ENCODE measurements around the gene HSPBP1.
"Not testable (repeated sequence)": the region's sequence is repeated elsewhere in the genome, so short reads cannot be mapped to it uniquely, and the experiment has no call there.

Gene HSPBP1, protein sequence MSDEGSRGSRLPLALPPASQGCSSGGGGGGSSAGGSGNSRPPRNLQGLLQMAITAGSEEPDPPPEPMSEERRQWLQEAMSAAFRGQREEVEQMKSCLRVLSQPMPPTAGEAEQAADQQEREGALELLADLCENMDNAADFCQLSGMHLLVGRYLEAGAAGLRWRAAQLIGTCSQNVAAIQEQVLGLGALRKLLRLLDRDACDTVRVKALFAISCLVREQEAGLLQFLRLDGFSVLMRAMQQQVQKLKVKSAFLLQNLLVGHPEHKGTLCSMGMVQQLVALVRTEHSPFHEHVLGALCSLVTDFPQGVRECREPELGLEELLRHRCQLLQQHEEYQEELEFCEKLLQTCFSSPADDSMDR

DNA sequence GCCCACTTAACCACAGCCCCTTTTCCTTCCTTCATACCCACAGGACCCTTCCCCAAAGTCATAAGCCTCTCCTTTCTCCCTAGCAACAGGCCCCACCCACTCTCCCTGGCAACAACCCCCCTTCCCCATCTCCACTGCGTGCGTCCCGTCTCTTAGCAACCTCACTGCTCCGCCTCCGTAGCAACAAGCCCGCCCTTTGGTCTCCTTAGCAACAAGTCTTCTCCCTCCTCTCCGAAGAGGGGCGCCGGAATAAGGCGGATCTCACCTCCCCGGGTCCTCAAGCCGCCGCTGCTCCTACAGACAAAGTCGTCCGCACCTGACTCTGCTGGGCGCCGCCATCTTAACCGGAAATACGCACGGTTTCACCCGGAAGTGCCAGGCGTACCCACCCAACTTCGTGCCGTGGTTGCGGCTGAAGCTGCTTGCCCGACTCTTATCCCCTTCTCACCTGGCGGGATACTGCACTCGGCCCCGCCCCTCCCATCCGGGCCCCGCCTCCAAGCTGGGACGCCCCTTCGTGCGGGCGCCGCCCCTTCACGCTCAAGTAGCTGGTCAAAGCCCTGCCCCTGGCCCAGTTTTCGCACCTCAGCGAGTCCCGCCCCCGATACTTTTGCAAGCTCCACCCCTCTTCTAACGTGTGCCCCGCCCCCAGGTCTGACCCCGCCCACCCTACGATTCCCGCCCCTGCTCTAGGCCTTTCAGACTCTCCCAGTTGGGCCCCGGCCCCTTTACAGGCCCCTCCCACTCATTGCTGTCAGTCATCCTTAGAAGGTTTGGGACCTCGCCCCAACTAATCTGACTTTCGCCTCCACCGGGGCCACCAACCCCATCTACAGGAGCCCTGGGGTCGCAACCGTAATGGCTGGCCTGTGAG is at the start of gene HSPBP1:
Gene HSPBP1 (minus strand): TSS at position 341 of the 874 bp plus-strand sequence. CDS start 502 bp downstream, outside the sequence.
- peak; percentile 98 for FAIRE-seq

DNA sequence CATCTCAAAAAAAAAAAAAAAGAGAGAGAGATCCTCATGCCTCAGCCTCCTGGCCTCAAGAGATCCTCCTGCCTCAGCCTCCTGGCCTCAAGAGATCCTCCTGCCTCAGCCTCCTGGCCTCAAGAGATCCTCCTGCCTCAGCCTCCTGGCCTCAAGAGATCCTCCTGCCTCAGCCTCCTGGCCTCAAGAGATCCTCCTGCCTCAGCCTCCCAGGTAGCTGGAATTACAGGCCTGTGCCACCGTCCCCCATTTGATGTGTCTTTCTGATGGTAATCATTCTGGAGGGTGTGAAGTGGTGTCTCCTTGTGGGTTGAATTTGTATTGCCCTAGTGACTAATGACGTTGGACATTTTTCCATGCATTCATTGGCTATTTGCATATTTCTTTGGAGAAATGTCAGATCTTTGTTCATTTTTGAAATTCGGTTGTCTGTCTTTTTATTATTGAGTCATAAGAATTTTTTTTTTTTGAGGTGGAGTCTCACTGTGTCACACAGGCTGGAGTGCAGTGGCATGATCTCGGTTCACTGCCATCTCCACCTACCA is 48.9 kb upstream of the HSPBP1 start:
- DNase-seq (ENCODE audit: extremely low spot score, insufficient read length, low read depth); FAIRE-seq: not testable (repeated sequence)

More for the DNA sequence above, at the start of gene HSPBP1:
- DNase-seq (ENCODE audit: extremely low spot score, insufficient read length, low read depth) = peak; percentile 75

DNA sequence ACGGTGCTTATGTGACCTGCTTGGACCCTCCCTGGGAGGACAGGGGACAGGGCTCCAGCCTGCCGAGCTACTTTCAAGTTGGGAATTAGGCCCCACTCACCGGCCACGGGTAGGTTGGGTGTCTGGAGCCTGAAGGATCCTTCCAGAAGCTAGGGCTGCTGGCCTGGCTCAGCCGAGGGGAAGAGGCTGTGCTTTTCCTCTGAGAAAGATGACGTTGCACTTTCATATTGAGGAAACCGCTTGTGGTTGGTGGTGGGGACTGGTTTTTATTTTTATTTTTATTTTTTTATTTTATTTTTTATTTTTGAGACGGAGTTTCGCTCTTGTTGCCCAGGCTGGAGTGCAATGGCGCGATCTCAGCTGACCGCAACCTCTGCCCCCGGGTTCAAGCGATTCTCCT is 45.3 kb upstream of the HSPBP1 start, which contains the start of gene TMEM150B:
Gene TMEM150B (minus strand): TSS at position 170 of the 400 bp plus-strand sequence. CDS start 4,305 bp downstream, outside the sequence.
- FAIRE-seq = no peak
- DNase-seq (ENCODE audit: extremely low spot score, insufficient read length, low read depth) = no peak

DNA sequence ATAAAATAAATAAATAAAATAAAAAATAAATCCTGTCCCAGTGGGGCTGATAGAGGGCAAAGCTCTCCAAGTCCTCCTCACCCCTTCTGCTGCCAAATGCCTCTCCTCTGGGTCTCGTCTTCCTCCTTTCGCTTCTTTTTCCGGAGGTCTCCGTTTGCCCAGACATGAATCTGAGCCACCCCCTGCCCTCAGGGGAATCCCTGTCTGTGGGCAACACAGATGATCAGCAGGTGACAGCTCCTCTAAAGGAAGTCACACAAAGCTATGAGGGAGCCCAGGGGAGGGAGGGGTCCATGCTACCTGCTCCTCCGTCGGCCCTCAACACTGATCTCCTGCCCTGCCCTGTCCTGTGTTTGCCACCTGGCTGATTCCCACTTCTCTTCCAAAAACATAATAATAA is 44.8 kb upstream of the HSPBP1 start:
- no peak for DNase-seq (ENCODE audit: extremely low spot score, insufficient read length, low read depth)
- FAIRE-seq = no peak

DNA sequence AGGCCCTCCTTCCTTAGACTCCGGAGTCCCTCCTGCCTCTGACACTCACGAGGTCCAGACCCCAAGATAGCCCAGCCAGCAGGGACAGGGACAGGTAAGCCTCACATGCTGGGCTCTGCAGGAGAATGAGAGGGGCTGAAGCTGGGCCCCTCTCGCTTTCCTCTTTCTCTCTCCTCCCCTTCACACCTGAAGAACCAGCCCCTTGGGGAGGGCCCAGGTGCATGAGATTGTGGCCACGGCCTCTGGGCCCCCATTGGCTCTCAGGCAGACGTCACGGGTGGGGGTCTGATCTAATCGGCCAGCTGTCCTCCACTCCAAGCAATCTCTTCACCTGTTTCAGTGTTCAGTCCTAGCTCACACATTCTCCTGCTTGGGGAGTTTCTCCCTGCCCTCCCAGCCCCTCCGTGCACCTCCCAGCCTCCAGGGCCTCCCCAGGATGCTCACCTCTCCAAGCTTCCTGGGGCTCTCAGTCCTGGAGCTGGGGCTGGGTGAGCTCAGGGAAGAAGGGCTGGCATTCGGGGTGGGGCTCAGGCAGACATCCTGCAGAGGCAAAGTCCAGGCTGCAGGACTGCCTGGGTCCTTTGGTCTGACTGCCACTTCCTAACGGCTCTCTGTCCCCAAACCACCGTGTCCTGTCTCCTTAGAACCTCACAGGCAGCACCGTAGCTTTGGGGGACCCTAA is 42.4 kb upstream of the HSPBP1 start:
- FAIRE-seq (no peak), DNase-seq (ENCODE audit: extremely low spot score, insufficient read length, low read depth) (no peak)

DNA sequence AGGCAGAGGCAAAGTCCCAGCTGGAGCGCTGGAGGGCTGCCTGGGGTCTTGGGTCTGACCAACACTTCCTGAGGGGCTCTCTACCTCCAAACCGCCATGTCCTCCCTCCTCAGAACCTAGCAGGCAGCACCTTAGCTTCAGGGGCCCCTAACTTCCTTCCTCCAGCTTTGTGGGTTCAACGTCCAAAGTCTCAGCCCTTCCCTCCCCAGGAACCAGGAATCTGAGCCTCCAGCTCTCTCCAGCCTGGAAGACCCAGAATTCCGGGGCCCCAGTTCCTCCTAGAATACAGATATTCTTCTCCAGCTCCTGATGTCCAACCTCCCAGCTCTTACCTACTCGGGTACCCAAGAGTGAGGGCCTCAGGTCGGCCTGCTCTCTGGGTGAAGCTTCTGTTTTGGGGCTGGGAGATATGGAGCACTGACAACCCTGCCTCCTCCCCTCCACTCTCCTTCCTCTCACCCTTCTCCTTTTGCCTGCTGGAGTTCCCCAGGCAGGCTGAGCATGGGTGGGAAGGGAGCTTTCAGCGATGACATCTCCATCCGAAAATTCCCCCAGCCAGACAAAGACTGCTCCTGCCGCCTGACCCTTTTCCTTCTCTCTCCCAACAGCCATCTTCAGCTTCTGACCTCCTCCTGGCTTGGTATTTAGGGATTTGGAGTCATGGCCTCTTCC is 41.7 kb upstream of the HSPBP1 start:
- DNase-seq (ENCODE audit: extremely low spot score, insufficient read length, low read depth) (no peak), FAIRE-seq (no peak)

DNA sequence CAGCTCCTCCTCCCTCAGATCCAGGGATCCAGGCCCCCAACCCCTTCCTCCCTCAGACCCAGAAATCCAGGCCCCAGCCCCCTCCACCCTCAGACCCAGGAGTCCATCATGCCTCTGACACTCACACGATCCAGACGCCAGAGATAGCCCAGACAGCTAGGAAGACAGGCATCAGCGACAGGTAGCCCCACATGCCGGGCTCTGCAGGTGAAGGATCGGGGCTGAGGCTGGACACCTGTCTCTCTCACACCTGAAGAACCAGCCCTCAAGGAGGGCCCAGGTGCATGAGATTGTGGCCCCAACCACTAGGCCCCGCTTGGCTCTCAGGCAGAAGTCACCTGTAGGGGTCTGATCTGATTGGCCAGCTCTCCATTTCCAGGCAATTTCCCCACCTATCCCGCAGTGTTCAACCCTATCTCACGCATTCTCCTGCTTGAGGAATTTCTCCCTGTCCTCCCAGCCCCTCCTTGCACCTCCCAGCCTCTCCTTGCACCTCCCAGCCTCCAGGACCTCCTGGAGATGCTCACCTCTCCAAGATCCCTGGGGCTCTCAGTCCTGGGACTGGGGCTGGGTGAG is 41.0 kb upstream of the HSPBP1 start:
- DNase-seq (ENCODE audit: extremely low spot score, insufficient read length, low read depth) (no peak), FAIRE-seq (no peak)

DNA sequence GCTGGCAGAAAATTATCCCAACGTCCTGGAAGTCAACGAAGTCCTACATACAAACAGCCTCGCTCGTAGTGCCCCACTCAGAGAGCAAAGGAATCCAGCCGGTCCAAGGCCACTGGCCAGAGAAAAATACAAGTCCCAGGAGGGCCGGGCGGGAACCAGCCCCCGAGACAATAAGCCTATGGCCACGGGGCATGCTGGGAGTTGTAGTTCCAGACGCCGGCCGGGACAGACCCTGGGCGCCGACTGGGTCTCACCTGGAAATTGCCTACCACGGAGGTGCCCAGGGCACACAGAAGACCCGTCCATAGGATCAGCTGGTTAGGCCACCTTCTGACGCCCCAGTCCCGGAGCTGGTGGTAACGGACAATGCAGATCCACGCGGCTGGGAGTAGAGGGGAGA is 39.9 kb upstream of the HSPBP1 start:
- no peak for DNase-seq (ENCODE audit: extremely low spot score, insufficient read length, low read depth)
- FAIRE-seq = no peak

DNA sequence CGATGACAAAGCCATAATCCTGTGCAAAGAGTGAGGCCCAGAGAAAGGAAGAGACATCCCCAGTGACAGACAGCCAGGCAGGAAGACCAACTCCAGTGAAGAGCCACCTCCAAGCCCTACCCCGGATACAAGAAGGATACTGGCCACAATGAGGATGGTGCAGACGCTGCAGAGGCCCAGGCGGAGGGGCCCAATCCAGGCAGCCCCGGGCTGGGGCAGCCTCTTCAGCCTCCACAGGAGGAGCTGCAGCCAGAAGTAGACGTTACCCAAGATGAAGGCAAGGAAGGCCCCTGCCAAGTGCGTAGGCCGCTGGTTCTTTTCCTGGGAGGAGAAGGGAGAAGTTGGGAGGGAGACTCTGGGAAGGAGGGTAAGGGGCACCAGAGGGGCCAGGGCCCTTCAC is 36.7 kb upstream of the HSPBP1 start:
- DNase-seq (ENCODE audit: extremely low spot score, insufficient read length, low read depth) = no peak
- FAIRE-seq = no peak

DNA sequence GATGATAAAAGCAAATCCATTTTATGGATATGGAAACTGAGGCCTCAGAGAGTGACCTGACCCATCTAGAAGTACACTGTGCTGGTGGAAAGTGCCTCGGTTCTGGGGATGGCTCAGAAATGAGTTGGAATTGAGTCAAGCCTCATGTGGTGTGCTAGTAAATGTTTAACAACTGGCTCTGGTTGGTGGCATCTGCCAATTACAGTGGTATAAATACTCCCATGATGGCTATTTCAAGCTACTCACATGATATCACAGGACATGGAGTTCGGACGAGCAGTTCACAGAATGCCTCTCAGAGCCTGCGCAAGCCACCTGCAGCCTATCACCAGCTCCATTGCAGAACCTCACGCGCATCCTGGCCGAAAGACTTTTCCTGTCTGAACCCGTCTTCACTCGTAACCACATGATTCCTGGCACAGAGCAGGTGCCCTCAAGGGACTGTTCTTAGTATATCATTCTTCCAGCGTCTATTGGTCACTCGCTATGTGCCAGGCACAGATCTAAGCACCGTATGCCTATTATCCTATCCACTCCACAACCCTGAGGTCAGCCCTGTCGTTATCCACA is 36.1 kb upstream of the HSPBP1 start:
- DNase-seq (ENCODE audit: extremely low spot score, insufficient read length, low read depth) (no peak), FAIRE-seq (no peak)

DNA sequence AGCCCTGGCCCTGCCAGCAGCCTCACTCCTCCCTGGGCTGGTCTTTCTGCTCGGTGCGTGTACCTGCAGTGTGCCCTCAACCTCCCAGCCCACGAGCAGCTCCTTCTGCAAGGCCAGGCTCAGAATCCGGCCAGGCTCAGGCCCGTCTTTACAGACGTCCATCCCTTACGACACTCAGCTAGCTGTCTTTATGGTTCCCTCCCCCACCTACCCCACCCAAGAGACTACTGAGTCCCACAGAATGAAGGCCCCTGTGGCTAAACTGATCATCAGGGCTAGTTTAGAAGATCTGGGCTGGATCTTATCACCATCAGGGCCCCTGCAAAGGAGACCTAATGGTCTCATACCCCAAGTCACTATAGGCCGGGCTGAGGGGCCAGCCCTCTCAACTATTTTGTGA is 34.5 kb upstream of the HSPBP1 start:
- FAIRE-seq = no peak
- DNase-seq (ENCODE audit: extremely low spot score, insufficient read length, low read depth) = no peak

DNA sequence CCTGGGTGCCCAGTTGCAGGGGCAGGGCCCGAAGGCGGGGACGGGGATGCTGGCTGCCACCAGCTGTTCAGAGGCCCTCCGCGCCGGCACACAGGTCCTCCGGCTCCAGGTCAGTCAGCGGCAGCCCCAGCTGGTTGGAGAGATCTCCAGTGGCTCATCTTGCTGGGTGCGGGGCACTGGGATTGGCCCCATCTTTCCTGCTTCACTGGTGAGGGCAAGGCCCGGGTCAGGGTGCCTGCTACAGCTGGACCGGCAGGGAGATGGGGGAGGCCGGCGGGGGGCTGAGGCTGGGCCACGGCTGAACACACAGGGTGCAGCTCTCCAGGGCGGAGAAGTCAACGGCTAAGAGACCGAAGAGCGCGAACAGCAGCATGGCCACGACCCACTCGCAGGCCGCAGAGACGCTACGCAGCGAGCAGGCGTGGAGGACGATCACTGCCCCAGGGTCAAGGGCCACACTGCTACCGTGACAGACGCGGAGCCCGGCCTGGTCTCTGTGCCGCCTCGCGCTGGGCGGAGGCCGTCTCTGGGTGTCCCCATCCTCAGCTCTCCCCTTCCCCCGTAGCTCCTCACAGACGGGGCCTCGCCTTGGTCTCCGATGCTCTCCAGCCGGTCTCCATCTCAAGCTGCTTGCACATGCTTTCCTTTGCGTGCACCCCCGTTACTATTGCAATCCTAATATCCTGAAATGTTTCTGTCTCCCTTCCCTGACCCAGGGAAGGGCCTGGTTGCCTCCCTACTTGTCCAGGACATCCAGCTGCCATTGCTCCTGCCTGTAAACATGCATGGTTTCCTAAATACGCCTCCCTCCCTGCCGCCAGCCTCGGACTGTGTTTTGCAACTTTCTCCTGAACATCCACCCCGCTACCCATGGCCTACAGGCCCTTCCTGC is 33.0 kb upstream of the HSPBP1 start:
- no peak for DNase-seq (ENCODE audit: extremely low spot score, insufficient read length, low read depth)
- no peak for FAIRE-seq

DNA sequence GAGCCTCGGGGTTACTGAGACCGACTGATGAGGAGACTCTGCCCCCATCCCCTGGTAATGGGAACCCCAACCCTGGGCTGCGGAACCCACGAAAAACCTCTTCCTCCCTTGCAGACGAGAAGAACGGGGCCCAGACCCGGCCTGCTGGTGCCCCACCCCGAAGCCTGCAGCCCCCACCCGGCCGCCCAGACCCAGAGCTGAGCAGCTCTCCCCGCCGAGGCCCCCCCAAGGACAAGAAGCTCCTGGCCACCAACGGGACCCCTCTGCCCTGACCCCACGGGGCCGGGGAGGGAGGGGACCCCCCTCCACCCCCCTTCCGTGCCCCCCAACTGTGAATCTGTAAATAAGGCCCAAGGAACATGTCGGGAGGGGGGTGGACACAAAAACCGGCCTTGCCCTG is 31.9 kb upstream of the HSPBP1 start:
- no peak for FAIRE-seq
- DNase-seq (ENCODE audit: extremely low spot score, insufficient read length, low read depth) = no peak

DNA sequence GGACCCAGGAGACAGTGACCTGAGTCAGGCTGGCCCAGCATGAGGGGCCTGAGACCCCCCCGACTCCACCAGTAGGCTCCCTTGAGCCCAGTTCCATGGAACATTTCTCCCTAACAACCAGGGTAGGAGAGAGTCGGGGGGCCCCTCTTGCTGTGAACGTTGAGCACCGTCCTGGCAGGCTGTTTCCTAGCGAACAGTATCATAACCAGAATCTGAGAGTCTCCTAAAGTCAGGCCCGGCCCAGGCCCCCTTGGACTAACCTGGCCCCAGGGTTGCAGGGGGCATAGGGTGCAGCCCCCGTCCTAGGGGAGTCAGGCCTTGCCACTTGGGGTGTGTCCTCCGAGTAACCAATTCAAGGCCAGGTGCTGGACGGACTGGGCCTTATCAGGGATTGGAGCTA is 31.5 kb upstream of the HSPBP1 start:
- FAIRE-seq (no peak), DNase-seq (ENCODE audit: extremely low spot score, insufficient read length, low read depth) (no peak)

DNA sequence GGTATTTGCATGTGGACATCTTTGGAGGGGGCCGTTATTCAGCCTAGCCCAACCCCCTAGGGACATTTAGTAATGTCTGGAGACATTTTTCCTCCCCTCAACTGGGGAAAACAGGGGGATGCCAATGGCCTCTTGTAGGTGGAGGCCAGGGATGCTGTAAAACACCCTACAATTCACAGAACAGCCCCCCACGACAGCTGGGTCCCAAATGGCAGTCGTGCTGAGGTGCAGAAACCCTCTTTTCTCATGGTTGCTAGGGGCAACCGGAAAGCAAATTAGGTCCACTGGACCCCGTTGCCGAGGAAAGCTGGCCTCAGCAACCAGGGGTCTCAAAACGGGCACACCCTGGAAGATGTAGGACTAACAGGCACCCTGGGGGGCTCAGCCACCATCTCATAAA is 30.6 kb upstream of the HSPBP1 start:
- no peak for DNase-seq (ENCODE audit: extremely low spot score, insufficient read length, low read depth)
- FAIRE-seq = no peak

DNA sequence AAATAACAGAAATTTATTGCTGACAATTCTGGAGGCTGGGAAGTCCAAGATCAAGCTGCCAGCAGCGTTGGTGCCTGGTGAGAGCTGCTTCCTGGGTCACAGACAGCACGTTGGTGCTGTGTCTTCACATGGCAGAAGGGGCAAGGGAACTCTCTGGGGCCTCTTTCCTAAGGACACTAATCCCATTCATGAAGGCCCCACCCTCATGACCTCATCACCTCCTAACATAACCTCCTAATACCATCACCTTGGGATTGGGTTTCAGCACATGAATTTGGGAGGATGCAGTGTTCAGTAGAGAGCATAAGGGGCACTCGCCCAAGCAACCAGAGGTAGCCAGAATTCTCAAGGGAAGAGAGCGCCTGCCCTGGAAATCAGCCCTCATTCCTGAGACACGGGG is 29.5 kb upstream of the HSPBP1 start:
- FAIRE-seq = no peak
- DNase-seq (ENCODE audit: extremely low spot score, insufficient read length, low read depth) = no peak

DNA sequence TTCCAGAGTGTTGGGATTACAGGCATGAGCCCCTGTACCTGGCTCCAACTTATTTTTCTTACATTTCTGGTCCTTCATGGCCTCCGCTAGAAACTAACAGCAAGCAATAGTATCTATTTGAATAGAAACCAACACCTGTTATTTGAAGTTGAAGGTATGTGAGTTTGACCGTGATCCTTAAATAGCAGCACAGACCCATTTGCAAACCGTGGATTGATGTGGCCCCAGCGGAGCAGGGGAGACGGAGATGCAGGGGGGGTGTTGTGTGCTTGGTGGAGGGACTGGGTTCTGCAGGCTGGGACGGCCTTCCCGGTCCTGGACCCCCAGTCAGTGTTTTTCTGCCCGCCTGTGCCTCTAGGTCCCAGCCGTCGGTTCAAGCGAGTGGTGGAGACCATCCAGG is 28.4 kb upstream of the HSPBP1 start:
- FAIRE-seq = no peak
- DNase-seq (ENCODE audit: extremely low spot score, insufficient read length, low read depth) = no peak

DNA sequence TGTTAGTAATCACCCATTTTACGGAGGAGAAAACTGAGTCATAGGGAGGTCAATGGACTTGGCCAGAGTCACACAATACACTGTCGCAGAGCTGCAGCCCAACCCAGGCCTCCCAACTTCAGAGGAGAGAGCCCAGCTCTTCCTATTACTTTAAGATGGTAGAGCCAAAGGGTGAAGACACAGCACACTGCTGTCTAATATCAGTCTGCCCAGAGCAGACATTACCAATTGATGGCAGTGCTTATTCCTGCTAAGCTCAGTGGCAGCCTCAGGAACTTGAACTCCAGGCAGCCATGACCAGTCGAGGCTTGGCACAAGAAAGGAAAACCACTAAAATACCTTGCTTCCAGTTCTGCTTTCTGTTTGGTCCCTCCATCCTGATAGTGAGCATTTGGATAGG is 26.8 kb upstream of the HSPBP1 start:
- DNase-seq (ENCODE audit: extremely low spot score, insufficient read length, low read depth) (no peak), FAIRE-seq (no peak)
